Esophagus muscularis mucosa (tissue), 4 donors: ENCODE results near the gene PLEKHG3.

Source experiments
- EP300 ChIP-seq: sonication (generic); formaldehyde crosslinking; IDR thresholded peaks from one replicate; pipeline ENCODE4 v1.6.1; 2017; ENCODE audit warnings: antibody characterized with exemption
- POLR2A ChIP-seq: fragments of 450-650 bp; IDR thresholded peaks from one replicate; pipeline ENCODE4 v1.6.1; 2017; ENCODE audit warnings: antibody characterized with exemption, moderate library complexity, mild to moderate bottlenecking, low read depth
- POLR2AphosphoS5 ChIP-seq, 2 donors: sonication (generic); formaldehyde crosslinking; IDR thresholded peaks; one replicate each; pipeline ENCODE4 v1.6.1; 2017; ENCODE audit warnings: antibody characterized with exemption in 2 of 2
- TF ChIP-seq, protein P1 (sequence below), 3 experiments: fragments of 200-600 bp in 2 of 3; fragments of 450-650 bp in 1 of 3; sonication (generic) in 2 of 3; IDR thresholded peaks; one replicate each; pipeline ENCODE4 v1.5.1; 2017 to 2019; ENCODE audit warnings: antibody characterized with exemption in 3 of 3, mild to moderate bottlenecking in 2 of 3, moderate library complexity in 1 of 3

DNA sequence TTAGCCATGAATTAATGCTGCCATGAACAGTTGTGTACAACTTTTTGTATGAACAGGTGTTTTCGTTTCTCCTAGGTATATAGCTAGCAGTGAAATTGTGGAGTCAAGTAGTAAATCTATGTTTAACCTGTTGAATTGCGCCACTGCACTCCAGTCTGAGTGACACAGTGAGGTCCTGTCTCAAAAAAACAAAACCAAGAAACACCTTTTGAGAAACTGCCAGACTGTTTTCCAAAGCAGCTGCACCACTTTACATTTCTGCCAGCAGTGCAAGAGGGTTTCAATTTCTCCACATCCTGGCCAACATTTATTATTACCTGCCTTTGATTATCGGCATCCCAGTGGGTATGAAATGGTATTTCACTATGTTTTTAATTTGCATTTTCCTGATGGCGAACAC lies 3.3 kb upstream of the PLEKHG3 start:
- TF ChIP-seq, protein P1, sequence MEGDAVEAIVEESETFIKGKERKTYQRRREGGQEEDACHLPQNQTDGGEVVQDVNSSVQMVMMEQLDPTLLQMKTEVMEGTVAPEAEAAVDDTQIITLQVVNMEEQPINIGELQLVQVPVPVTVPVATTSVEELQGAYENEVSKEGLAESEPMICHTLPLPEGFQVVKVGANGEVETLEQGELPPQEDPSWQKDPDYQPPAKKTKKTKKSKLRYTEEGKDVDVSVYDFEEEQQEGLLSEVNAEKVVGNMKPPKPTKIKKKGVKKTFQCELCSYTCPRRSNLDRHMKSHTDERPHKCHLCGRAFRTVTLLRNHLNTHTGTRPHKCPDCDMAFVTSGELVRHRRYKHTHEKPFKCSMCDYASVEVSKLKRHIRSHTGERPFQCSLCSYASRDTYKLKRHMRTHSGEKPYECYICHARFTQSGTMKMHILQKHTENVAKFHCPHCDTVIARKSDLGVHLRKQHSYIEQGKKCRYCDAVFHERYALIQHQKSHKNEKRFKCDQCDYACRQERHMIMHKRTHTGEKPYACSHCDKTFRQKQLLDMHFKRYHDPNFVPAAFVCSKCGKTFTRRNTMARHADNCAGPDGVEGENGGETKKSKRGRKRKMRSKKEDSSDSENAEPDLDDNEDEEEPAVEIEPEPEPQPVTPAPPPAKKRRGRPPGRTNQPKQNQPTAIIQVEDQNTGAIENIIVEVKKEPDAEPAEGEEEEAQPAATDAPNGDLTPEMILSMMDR (IDR thresholded peaks at IDR 0.05): no peak
- TF ChIP-seq POLR2AphosphoS5 (IDR thresholded peaks at IDR 0.05) (no peak), POLR2A (no peak), EP300 (no peak)
